Progenitor cell of endocrine pancreas (in vitro differentiated cells): ENCODE results near the gene EFCAB9. TPM values are rescaled to one million over a fixed set of nuclear protein-coding genes. Genes with fewer than 3 reads are reported as not detected.

Source experiments
- DNase-seq: peaks from one replicate; pipeline ENCODE4 v3.0.0; 2021; ENCODE audit warnings: low spot score; ENCODE audit not compliant: unreplicated experiment
- H3K27ac Mint-ChIP-seq: 2 replicates; pipeline ENCODE4 v1.8.0; 2021; ENCODE audit warnings: mild to moderate bottlenecking, moderate library complexity, mixed read lengths
- H3K27me3 Mint-ChIP-seq: 2 replicates; pipeline ENCODE4 v1.8.0; 2021; ENCODE audit warnings: mixed read lengths
- H3K36me3 Mint-ChIP-seq: 2 replicates; pipeline ENCODE4 v1.8.0; 2022; ENCODE audit warnings: mixed read lengths; ENCODE audit not compliant: insufficient read depth
- H3K4me1 Mint-ChIP-seq: 2 replicates; pipeline ENCODE4 v1.8.0; 2021; ENCODE audit warnings: low read depth, mixed read lengths
- H3K4me3 Mint-ChIP-seq: 2 replicates; pipeline ENCODE4 v1.8.0; 2021; ENCODE audit warnings: low read depth, mild to moderate bottlenecking, moderate library complexity, mixed read lengths
- H3K9me3 Mint-ChIP-seq: 2 replicates; pipeline ENCODE4 v1.8.0; 2021; ENCODE audit warnings: low read depth, mixed read lengths
- CTCF ChIP-seq: fragments of 200-600 bp; sonication (generic); IDR thresholded peaks from one replicate; pipeline ENCODE4 v1.5.0; 2021; ENCODE audit warnings: antibody characterized with exemption, mild to moderate bottlenecking; ENCODE audit not compliant: unreplicated experiment
- total RNA-seq: library from RNA; stranded (reverse); gene quantifications from 2 replicates; pipeline ENCODE4 v1.2.1, GENCODE V29; 2021

Gene EFCAB9
- total RNA-seq, 1 donor from 2014 or later = not detected

DNA sequence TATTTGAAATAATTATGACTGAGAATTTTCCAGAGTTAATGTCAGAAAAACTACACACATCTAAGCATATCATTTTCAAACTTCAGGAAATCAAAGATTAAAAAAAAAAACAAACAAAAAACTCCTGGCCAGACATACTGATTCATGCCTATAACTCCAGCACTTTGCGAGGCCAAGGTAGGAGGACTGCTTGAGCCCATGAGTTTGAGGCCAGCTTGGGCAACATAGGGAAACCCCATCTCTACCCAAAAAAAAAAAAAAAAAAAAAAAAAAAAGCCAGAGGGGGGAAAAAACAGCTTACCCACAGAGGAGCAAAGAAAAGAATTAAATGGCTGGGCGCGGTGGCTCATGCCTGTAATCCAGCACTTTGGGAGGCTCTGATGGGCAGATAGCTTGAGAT lies 22.4 kb downstream of the EFCAB9 start:
- no peak overlapping the region for H3K27ac Mint-ChIP-seq
- no peak for DNase-seq
- peaks cover 9% of the 10 kb centered on the region for H3K9me3 Mint-ChIP-seq
- H3K36me3 Mint-ChIP-seq = peaks cover 50% of the 10 kb centered on the region
- no peaks in the 10 kb centered on the region for H3K27me3 Mint-ChIP-seq
- TF ChIP-seq CTCF = no peak
- peaks cover 3% of the 10 kb centered on the region for H3K4me1 Mint-ChIP-seq
- H3K4me3 Mint-ChIP-seq = no peak overlapping the region

- Mint-ChIP-seq H3K27ac (no peak overlapping the region), H3K27me3 (no peaks in the 10 kb centered on the region), H3K4me1 (peaks cover 3% of the 10 kb centered on the region), H3K4me3 (no peak overlapping the region), H3K36me3 (peaks cover 57% of the 10 kb centered on the region), H3K9me3 (peaks cover 9% of the 10 kb centered on the region)
- TF ChIP-seq CTCF = no peak
- DNase-seq = no peak
These were observed 25.3 kb downstream of the EFCAB9 start for GRCh38 chr5:172219296-172219695.

GRCh38 chr5:172223901-172224873 lies 30.2 kb downstream of the EFCAB9 start:
- Mint-ChIP-seq H3K4me1 (no peaks in the 10 kb centered on the region), H3K27ac (peak overlapping the region; percentile 90), H3K36me3 (peaks cover 42% of the 10 kb centered on the region), H3K4me3 (no peak overlapping the region), H3K27me3 (no peaks in the 10 kb centered on the region), H3K9me3 (peaks cover 8% of the 10 kb centered on the region)
- no peak for DNase-seq
- no peak for TF ChIP-seq CTCF

DNA sequence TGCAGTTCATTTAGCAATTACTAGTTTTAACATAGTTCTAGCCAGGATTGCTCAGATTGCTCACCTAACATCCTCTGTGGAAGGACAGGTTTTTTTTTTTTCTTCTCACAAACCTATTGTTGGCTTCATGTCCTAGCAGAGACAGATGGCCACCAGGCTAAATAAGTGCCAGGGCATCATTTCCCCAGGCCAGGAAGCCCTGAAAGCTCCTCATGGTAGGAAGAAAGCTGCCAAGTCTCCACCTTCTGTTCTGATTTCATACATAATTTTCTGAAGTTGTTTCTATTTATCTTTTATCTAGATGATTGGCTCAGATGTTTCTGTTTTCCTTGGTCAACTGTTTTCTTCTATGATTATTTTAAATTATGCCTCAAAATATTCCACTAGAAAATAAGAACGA lies 31.0 kb downstream of the EFCAB9 start:
- H3K36me3 Mint-ChIP-seq = peaks cover 37% of the 10 kb centered on the region
- no peaks in the 10 kb centered on the region for H3K9me3 Mint-ChIP-seq
- no peak for DNase-seq
- no peaks in the 10 kb centered on the region for H3K27me3 Mint-ChIP-seq
- no peak for TF ChIP-seq CTCF
- peak overlapping the region; percentile 67 for H3K27ac Mint-ChIP-seq
- no peaks in the 10 kb centered on the region for H3K4me1 Mint-ChIP-seq
- no peak overlapping the region for H3K4me3 Mint-ChIP-seq

DNA sequence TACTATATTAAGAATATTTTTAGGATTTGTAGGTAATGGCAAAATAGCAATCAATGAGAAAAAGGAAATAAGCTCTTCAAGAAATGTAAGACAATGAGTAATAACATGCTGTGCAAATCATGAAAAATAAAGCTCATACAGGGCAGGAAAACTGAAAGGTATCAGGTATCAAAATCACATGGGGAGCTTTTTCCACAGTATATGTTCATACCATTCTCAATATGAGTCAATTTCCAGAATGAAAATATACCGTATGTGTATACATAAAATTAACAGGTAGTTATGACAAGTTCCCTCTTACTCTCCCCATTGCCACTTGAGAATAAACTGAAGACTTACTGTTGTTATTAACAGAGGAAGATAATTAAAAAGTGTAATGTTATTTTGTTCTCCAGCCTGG lies 35.9 kb downstream of the EFCAB9 start:
- Mint-ChIP-seq H3K36me3 (peaks cover 25% of the 10 kb centered on the region), H3K4me3 (no peak overlapping the region), H3K9me3 (no peaks in the 10 kb centered on the region), H3K27ac (no peak overlapping the region), H3K4me1 (no peaks in the 10 kb centered on the region), H3K27me3 (no peaks in the 10 kb centered on the region)
- no peak for DNase-seq
- TF ChIP-seq CTCF = no peak
